ENCODE data around the gene CELF2. TPM values are rescaled to one million over a fixed set of nuclear protein-coding genes. Genes with fewer than 3 reads are reported as not detected.

Gene CELF2
- total RNA-seq, 1 experiment from 2014 or later, result 0.27 TPM

GRCh38 chr10:11294831-11295450 lies 277.3 kb downstream of the CELF2 start:
- Histone ChIP-seq H3K4me1 (no peaks in the 10 kb centered on the region), H3K36me3 (ENCODE audit: control insufficient read depth, insufficient read depth, low read length) (no peaks in the 10 kb centered on the region), H3K4me3 (ENCODE audit: low read depth, low read length) (no peak overlapping the region), H3K27me3 (replicated peaks; ENCODE audit: control insufficient read depth, insufficient read depth, low read length) (no peaks in the 10 kb centered on the region), H3K9me3 (0 out of 2 replicates have a peak, but pooled peaks cover 3% of the 10 kb centered on the region)
- Mint-ChIP-seq H3K36me3 (ENCODE audit: insufficient read depth, unreplicated experiment) (no peaks in the 10 kb centered on the region), H3K27ac (ENCODE audit: unreplicated experiment) (no peak overlapping the region), H3K9me3 (ENCODE audit: unreplicated experiment) (no peaks in the 10 kb centered on the region), H3K27me3 (ENCODE audit: insufficient read depth, unreplicated experiment) (peaks cover 14% of the 10 kb centered on the region), H3K4me3 (ENCODE audit: unreplicated experiment) (no peak overlapping the region), H3K4me1 (ENCODE audit: low read depth, unreplicated experiment) (no peaks in the 10 kb centered on the region)
- ChIA-PET POLR2A (no interaction called here), CTCF (no interaction called here)
- no peak for TF ChIP-seq CTCF (IDR thresholded peaks at IDR 0.05; ENCODE audit: insufficient read depth in 1 of 2, low read depth in 1 of 2, low read length in 1 of 2, severe bottlenecking in 1 of 2, unreplicated experiment in 1 of 2)
- no peak for DNase-seq
- intact Hi-C loops (cut with micrococcal nuclease; ENCODE audit: unreplicated experiment), result no loop called here
- no TSS peak for BruUV-seq (replicated peaks)

DNA sequence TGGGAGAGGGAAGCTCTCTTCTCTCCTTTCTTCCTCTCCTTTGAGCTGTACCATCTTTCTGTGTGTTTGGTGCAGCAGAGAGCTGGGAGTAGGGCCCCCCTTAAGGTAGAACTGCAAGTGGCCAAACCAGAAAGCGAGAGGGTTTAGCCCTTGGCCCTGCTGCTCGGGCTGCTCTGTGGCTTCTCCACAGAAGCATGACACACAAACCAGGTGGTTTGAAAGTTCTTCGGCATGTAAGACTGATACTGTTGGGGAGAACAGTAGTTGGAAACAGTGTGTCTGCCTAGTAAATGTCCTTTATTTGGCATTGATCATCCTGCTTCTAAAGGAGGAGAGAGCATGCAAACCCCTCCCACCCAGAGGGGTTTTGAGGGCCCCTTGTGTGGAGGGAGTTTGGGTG lies 277.8 kb downstream of the CELF2 start:
- Histone ChIP-seq H3K9me3 (0 out of 2 replicates have a peak, but pooled peaks cover 3% of the 10 kb centered on the region), H3K4me3 (ENCODE audit: low read depth, low read length) (no peak overlapping the region), H3K36me3 (ENCODE audit: control insufficient read depth, insufficient read depth, low read length) (no peaks in the 10 kb centered on the region), H3K4me1 (no peaks in the 10 kb centered on the region), H3K27me3 (replicated peaks; ENCODE audit: control insufficient read depth, insufficient read depth, low read length) (no peaks in the 10 kb centered on the region)
- Mint-ChIP-seq H3K9me3 (ENCODE audit: unreplicated experiment) (no peaks in the 10 kb centered on the region), H3K4me1 (ENCODE audit: low read depth, unreplicated experiment) (no peaks in the 10 kb centered on the region), H3K36me3 (ENCODE audit: insufficient read depth, unreplicated experiment) (no peaks in the 10 kb centered on the region), H3K4me3 (ENCODE audit: unreplicated experiment) (no peak overlapping the region), H3K27me3 (ENCODE audit: insufficient read depth, unreplicated experiment) (peaks cover 11% of the 10 kb centered on the region), H3K27ac (ENCODE audit: unreplicated experiment) (no peak overlapping the region)
- intact Hi-C loops (cut with micrococcal nuclease; ENCODE audit: unreplicated experiment), result no loop called here
- POLR2A ChIA-PET, result no interaction called here
- CTCF ChIA-PET, result interaction anchor here (1.0 kb wide), 1 partner anchor 25 kb away, joined by 3 read pairs; no protein-coding TSS in a partner anchor
- TF ChIP-seq CTCF (IDR thresholded peaks at IDR 0.05; ENCODE audit: insufficient read depth in 1 of 2, low read depth in 1 of 2, low read length in 1 of 2, severe bottlenecking in 1 of 2, unreplicated experiment in 1 of 2), result no peak
- no peak for DNase-seq
- BruUV-seq (replicated peaks), result no TSS peak

- BruUV-seq (replicated peaks), result no TSS peak
- H3K27ac Mint-ChIP-seq (ENCODE audit: unreplicated experiment), result no peak overlapping the region
- TF ChIP-seq CTCF (IDR thresholded peaks at IDR 0.05; ENCODE audit: insufficient read depth in 1 of 2, low read depth in 1 of 2, low read length in 1 of 2, severe bottlenecking in 1 of 2, unreplicated experiment in 1 of 2), result no peak
- H3K27me3 Mint-ChIP-seq (ENCODE audit: insufficient read depth, unreplicated experiment), result peaks cover 11% of the 10 kb centered on the region
- CTCF ChIA-PET, result no interaction called here
- H3K4me3 Mint-ChIP-seq (ENCODE audit: unreplicated experiment), result no peak overlapping the region
- no peaks in the 10 kb centered on the region for H3K9me3 Mint-ChIP-seq (ENCODE audit: unreplicated experiment)
- Histone ChIP-seq H3K4me1 (no peaks in the 10 kb centered on the region), H3K9me3 (0 out of 2 replicates have a peak, but pooled peaks cover 3% of the 10 kb centered on the region), H3K36me3 (ENCODE audit: control insufficient read depth, insufficient read depth, low read length) (no peaks in the 10 kb centered on the region), H3K4me3 (ENCODE audit: low read depth, low read length) (no peak overlapping the region), H3K27me3 (replicated peaks; ENCODE audit: control insufficient read depth, insufficient read depth, low read length) (no peaks in the 10 kb centered on the region)
- intact Hi-C loops (cut with micrococcal nuclease; ENCODE audit: unreplicated experiment), result no loop called here
- POLR2A ChIA-PET, result no interaction called here
- no peak for DNase-seq
- no peaks in the 10 kb centered on the region for H3K36me3 Mint-ChIP-seq (ENCODE audit: insufficient read depth, unreplicated experiment)
- H3K4me1 Mint-ChIP-seq (ENCODE audit: low read depth, unreplicated experiment), result no peaks in the 10 kb centered on the region
Measured at GRCh38 chr10:11297136-11297535, 279.5 kb downstream of the CELF2 start.
